A549 (cell line): ENCODE results near the gene TASOR. TPM values are rescaled to one million over a fixed set of nuclear protein-coding genes. Genes with fewer than 3 reads are reported as not detected.

Source experiments
- ATAC-seq, 2 experiments: fragments of 200-7000 bp in 1 of 2; fragments of >200 bp in 1 of 2; cut with Nextera tagmentation in 1 of 2; cut with Tn5 transposase in 1 of 2; 3 replicates each; pipeline versions ENCODE4 v1.8.0 to v1.9.1; 2018 to 2020; ENCODE audit warnings: mild to moderate bottlenecking in 1 of 2, moderate library complexity in 1 of 2
- CTCF ChIA-PET: fragments of 300-600 bp; sonication (Branson Sonifier 250); formaldehyde crosslinking; extraction: SDS; loops from one replicate; lab custom pipeline; 2021; ENCODE audit warnings: antibody characterized with exemption, inconsistent platforms; lab: Yijun Ruan, JAX
- POLR2A ChIA-PET: fragments of 350-600 bp; formaldehyde crosslinking; extraction: SDS; loops from one replicate; lab custom pipeline; 2021; ENCODE audit warnings: antibody characterized with exemption, inconsistent platforms; lab: Yijun Ruan, JAX
- DNase-seq, 2 experiments: peaks; one replicate each; pipeline versions ENCODE4 v3.0.0 to v3.0.0-alpha.2; 2011 to 2016; ENCODE audit warnings: low read depth in 1 of 2, low spot score in 1 of 2
- FAIRE-seq: peaks from 2 replicates; lab custom pipeline; 2011; peaks lifted over from hg19 to GRCh38; lab: Jason Lieb, UNC
- H3K27ac ChIP-seq, 2 experiments: fragments of >200 bp; sonication (Bioruptor Twin); formaldehyde crosslinking; 3 replicates each; pipeline ENCODE4 v1.5.1; 2016 to 2017
- H3K4me1 ChIP-seq: fragments of >200 bp; sonication (Bioruptor Twin); formaldehyde crosslinking; 3 replicates; pipeline ENCODE4 v1.6.1; 2016
- H3K4me2 ChIP-seq: fragments of >200 bp; sonication (Bioruptor Twin); formaldehyde crosslinking; 3 replicates; pipeline ENCODE4 v1.6.1; 2016
- H3K4me3 ChIP-seq: fragments of >200 bp; sonication (Bioruptor Twin); formaldehyde crosslinking; 3 replicates; pipeline ENCODE4 v1.5.1; 2016
- H3K9me3 ChIP-seq: fragments of >200 bp; sonication (Bioruptor Twin); formaldehyde crosslinking; 3 replicates; pipeline ENCODE4 v1.6.1; 2016
- HEYL ChIP-seq: fragments of 250-450 bp; sonication (Bioruptor Pico); IDR thresholded peaks from 2 replicates; pipeline ENCODE4 v1.8.0; 2021; ENCODE audit warnings: mild to moderate bottlenecking, moderate library complexity
- MAFK ChIP-seq: fragments of 450-650 bp; IDR thresholded peaks from 2 replicates; pipeline ENCODE4 v1.6.1; 2014; ENCODE audit not compliant: partially characterized antibody
- MAZ ChIP-seq: fragments of 150-350 bp; IDR thresholded peaks from 2 replicates; pipeline ENCODE4 v1.6.1; 2014; ENCODE audit warnings: antibody characterized with exemption, low read depth, low read length, borderline replicate concordance
- NR3C1 ChIP-seq: fragments of >200 bp; sonication (Bioruptor Twin); formaldehyde crosslinking; IDR thresholded peaks from 3 replicates; pipeline ENCODE4 v1.6.1; 2017
- RARB ChIP-seq: fragments of 250-450 bp; sonication (Bioruptor Pico); IDR thresholded peaks from 2 replicates; pipeline ENCODE4 v1.8.0; 2021; ENCODE audit warnings: mild to moderate bottlenecking, moderate library complexity
- RNF2 ChIP-seq: fragments of 200-600 bp; sonication (generic); IDR thresholded peaks from 2 replicates; pipeline ENCODE4 v1.6.1; 2016; ENCODE audit warnings: low read depth, mild to moderate bottlenecking, antibody characterized with exemption, moderate library complexity, borderline replicate concordance
- SMC3 ChIP-seq: fragments of >200 bp; sonication (Bioruptor Twin); formaldehyde crosslinking; IDR thresholded peaks from 3 replicates; pipeline ENCODE4 v1.6.1; 2018; ENCODE audit warnings: inconsistent platforms
- ZNF302 ChIP-seq: fragments of 250-450 bp; sonication (Bioruptor Pico); IDR thresholded peaks from 2 replicates; pipeline ENCODE4 v1.9.0; 2021; ENCODE audit warnings: inconsistent platforms, mild to moderate bottlenecking, moderate library complexity
- WGBS: methylation state at CpG from one replicate; pipeline ENCODE4 v1.1.6; 2017; ENCODE audit errors: missing lambda C conversion rate; 5-methylcytosine and 5-hydroxymethylcytosine counted together
- polyA plus RNA-seq, 4 experiments: library from polyadenylated mRNA; depleted of rRNA in 3 of 4; stranded (reverse); fragments of >200 nt; fragmentation: RNase III in 1 of 4; extraction: RNeasy Plus Mini Kit Qiagen cat#74134 plus additional on column Dnase treatment in 1 of 4; gene quantifications; 2 replicates in 3 of 4; 3 replicates in 1 of 4; pipeline ENCODE4 v1.2.3, GENCODE V29; 2011 to 2017
- TF ChIP-seq, protein P1 (sequence below): fragments of 200-600 bp; sonication (generic); IDR thresholded peaks from 2 replicates; pipeline ENCODE4 v1.6.1; 2016; ENCODE audit warnings: antibody characterized with exemption, mild to moderate bottlenecking, moderate library complexity
- TF ChIP-seq, protein P2 (sequence below): fragments of 250-450 bp; sonication (Bioruptor Pico); IDR thresholded peaks from 2 replicates; pipeline ENCODE4 v1.5.0; 2021; ENCODE audit warnings: mild to moderate bottlenecking, moderate library complexity, borderline replicate concordance
- TF ChIP-seq, protein P3 (sequence below): IDR thresholded peaks from 2 replicates; pipeline ENCODE4 v1.6.1; 2012
- TF ChIP-seq, protein P4 (sequence below): fragments of >200 bp; sonication (Bioruptor Twin); formaldehyde crosslinking; IDR thresholded peaks from 2 replicates; pipeline ENCODE4 v1.6.1; 2016
- TF ChIP-seq, protein P5 (sequence below): fragments of 450-650 bp; IDR thresholded peaks from 2 replicates; pipeline ENCODE4 v1.6.1; 2014; ENCODE audit warnings: antibody characterized with exemption

The TASOR gene
- polyA plus RNA-seq, 2 of the 4 experiments (the other 2 are of a cell fraction): 33.5 to 49.0 TPM

DNA sequence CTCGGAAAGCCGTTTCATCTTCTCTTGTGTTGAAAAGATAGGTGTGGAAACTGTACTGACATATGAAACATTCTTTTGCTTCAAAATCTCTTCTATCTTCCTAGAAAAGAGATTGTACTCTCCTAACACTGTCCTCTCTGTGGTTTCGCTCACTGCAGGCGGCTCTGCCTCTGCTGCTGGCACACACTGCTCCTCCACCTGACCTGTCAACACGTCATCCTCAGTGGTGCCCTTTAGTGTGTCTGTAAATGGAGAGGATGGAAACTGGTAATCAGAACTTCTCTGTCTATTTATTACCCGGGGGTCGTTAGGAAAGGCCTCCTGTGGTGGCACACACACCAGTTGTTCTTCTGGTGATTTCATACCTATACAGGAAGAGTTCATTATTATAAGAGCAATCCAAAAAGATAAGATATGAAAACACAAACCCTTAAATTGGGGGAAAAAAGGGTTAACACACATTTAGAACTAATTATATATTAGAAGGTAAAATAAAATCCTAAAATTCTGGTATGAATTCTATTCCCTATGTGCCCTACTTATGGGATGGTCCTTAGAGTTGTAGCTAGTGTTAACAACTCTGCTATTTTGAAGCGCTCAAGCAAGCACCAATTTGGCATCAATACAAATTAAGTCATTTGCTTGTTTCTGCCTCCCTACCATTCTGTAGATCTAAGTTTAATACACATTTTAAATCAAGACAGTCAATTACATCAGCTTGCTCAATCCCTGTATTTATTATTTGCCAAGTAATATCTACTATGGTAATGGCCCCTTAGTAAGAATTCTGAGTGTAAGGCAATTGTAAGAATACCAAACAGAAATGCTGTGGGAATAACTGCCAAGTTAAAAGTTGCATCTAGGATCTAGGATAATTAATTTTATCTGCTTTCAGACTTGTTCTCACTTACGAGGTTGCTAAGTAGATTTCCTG is 49.2 kb downstream of the TASOR start:
- ChIA-PET CTCF (no interaction called here), POLR2A (no interaction called here)
- Histone ChIP-seq H3K4me2 (no peak overlapping the region), H3K27ac (no peak overlapping the region), H3K9me3 (no peaks in the 10 kb centered on the region), H3K4me3 (no peak overlapping the region), H3K4me1 (peaks cover 8% of the 10 kb centered on the region)
- FAIRE-seq (no peak), DNase-seq (no peak), ATAC-seq (no peak)
- WGBS: 91% methylated on average over 9 of the region's 9 CpGs
- no peak for TF ChIP-seq SMC3
- no peak for TF ChIP-seq RARB
- TF ChIP-seq HEYL (CRISPR knock-in tag): no peak
- TF ChIP-seq, protein P1, sequence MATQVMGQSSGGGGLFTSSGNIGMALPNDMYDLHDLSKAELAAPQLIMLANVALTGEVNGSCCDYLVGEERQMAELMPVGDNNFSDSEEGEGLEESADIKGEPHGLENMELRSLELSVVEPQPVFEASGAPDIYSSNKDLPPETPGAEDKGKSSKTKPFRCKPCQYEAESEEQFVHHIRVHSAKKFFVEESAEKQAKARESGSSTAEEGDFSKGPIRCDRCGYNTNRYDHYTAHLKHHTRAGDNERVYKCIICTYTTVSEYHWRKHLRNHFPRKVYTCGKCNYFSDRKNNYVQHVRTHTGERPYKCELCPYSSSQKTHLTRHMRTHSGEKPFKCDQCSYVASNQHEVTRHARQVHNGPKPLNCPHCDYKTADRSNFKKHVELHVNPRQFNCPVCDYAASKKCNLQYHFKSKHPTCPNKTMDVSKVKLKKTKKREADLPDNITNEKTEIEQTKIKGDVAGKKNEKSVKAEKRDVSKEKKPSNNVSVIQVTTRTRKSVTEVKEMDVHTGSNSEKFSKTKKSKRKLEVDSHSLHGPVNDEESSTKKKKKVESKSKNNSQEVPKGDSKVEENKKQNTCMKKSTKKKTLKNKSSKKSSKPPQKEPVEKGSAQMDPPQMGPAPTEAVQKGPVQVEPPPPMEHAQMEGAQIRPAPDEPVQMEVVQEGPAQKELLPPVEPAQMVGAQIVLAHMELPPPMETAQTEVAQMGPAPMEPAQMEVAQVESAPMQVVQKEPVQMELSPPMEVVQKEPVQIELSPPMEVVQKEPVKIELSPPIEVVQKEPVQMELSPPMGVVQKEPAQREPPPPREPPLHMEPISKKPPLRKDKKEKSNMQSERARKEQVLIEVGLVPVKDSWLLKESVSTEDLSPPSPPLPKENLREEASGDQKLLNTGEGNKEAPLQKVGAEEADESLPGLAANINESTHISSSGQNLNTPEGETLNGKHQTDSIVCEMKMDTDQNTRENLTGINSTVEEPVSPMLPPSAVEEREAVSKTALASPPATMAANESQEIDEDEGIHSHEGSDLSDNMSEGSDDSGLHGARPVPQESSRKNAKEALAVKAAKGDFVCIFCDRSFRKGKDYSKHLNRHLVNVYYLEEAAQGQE: no peak
- TF ChIP-seq, protein P2, sequence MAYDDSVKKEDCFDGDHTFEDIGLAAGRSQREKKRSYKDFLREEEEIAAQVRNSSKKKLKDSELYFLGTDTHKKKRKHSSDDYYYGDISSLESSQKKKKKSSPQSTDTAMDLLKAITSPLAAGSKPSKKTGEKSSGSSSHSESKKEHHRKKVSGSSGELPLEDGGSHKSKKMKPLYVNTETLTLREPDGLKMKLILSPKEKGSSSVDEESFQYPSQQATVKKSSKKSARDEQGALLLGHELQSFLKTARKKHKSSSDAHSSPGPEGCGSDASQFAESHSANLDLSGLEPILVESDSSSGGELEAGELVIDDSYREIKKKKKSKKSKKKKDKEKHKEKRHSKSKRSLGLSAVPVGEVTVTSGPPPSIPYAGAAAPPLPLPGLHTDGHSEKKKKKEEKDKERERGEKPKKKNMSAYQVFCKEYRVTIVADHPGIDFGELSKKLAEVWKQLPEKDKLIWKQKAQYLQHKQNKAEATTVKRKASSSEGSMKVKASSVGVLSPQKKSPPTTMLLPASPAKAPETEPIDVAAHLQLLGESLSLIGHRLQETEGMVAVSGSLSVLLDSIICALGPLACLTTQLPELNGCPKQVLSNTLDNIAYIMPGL (CRISPR knock-in tag): no peak
- TF ChIP-seq, protein P3, sequence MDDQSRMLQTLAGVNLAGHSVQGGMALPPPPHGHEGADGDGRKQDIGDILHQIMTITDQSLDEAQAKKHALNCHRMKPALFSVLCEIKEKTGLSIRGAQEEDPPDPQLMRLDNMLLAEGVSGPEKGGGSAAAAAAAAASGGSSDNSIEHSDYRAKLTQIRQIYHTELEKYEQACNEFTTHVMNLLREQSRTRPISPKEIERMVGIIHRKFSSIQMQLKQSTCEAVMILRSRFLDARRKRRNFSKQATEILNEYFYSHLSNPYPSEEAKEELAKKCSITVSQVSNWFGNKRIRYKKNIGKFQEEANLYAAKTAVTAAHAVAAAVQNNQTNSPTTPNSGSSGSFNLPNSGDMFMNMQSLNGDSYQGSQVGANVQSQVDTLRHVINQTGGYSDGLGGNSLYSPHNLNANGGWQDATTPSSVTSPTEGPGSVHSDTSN: no peak
- no peak for TF ChIP-seq MAZ
- TF ChIP-seq, protein P4, sequence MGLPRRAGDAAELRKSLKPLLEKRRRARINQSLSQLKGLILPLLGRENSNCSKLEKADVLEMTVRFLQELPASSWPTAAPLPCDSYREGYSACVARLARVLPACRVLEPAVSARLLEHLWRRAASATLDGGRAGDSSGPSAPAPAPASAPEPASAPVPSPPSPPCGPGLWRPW: no peak
- no peak for TF ChIP-seq MAFK
- no peak for TF ChIP-seq RNF2
- TF ChIP-seq ZNF302 (CRISPR knock-in tag): no peak
- no peak for TF ChIP-seq NR3C1
- TF ChIP-seq, protein P5, sequence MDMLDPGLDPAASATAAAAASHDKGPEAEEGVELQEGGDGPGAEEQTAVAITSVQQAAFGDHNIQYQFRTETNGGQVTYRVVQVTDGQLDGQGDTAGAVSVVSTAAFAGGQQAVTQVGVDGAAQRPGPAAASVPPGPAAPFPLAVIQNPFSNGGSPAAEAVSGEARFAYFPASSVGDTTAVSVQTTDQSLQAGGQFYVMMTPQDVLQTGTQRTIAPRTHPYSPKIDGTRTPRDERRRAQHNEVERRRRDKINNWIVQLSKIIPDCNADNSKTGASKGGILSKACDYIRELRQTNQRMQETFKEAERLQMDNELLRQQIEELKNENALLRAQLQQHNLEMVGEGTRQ: no peak

Other genes starting within 250 kb of the TASOR start
- gene ERC2, start 214.8 kb downstream of the TASOR start, polyA plus RNA-seq (2011; rRNA removed): 0.16 TPM in 2 replicates
- gene ERC2, start 214.8 kb downstream of the TASOR start, polyA plus RNA-seq (2017; fragmentation: RNase III; extraction: RNeasy Plus Mini Kit Qiagen cat#74134 plus additional on column Dnase treatment): not detected in 3 replicates
- gene CCDC66, start 126.1 kb downstream of the TASOR start, polyA plus RNA-seq (2011; rRNA removed): 11.1 and 17.3 TPM in 2 replicates
- gene CCDC66, start 126.1 kb downstream of the TASOR start, polyA plus RNA-seq (2017; fragmentation: RNase III; extraction: RNeasy Plus Mini Kit Qiagen cat#74134 plus additional on column Dnase treatment): 8.5 to 9.4 TPM (median 9.1 TPM) in 3 replicates
- gene ARHGEF3, start 118.7 kb upstream of the TASOR start, polyA plus RNA-seq (2011; rRNA removed): 10.6 and 12.1 TPM in 2 replicates
- 5.8 to 7.3 TPM (median 7.3 TPM) in 3 replicates for gene ARHGEF3, start 118.7 kb upstream of the TASOR start, polyA plus RNA-seq (2017; fragmentation: RNase III; extraction: RNeasy Plus Mini Kit Qiagen cat#74134 plus additional on column Dnase treatment)